Fibroblast of lung (primary cell): ENCODE measurements around the gene KRABD2.

ENCODE experiments used
- CTCF ChIP-seq, 2 donors: IDR thresholded peaks in 1 of 2; conservative IDR thresholded peaks in 1 of 2; 1 replicate in 1 of 2; 2 replicates in 1 of 2; pipeline ENCODE4 v1.5.1; 2011 to 2012; ENCODE audit warnings: low read length in 2 of 2, control low read depth in 1 of 2, inconsistent platforms in 1 of 2, low read depth in 1 of 2, mild to moderate bottlenecking in 1 of 2
- EZH2 ChIP-seq: IDR thresholded peaks from 2 replicates; pipeline ENCODE4 v1.5.1; 2012; ENCODE audit warnings: low read length, control low read depth, mild to moderate bottlenecking; ENCODE audit errors: missing control alignments

GRCh38 chr17:8387914-8388651 is 11.6 kb upstream of the KRABD2 start:
- TF ChIP-seq CTCF (conservative IDR thresholded peaks at IDR 0.05 in 1 of 2, IDR thresholded peaks at IDR 0.05 in 1 of 2; ENCODE audit: low read depth in 1 of 2, low read length in 2 of 2) (no peak), EZH2 (no peak)
